GM23248 (cell line): ENCODE measurements around the gene NUDCD2. TPM values are rescaled to one million over a fixed set of nuclear protein-coding genes. Genes with fewer than 3 reads are reported as not detected.

ENCODE experiments used
- DNase-seq: peaks from one replicate; pipeline ENCODE4 v3.0.0-alpha.2; 2015
- H2AFZ ChIP-seq: fragments of 200-600 bp; sonication (generic); 2 replicates; pipeline ENCODE4 v1.6.1; 2016; ENCODE audit warnings: antibody characterized with exemption
- H3F3A ChIP-seq: fragments of 200-600 bp; sonication (generic); 2 replicates; pipeline ENCODE4 v1.6.1; 2016; ENCODE audit warnings: mild to moderate bottlenecking, antibody characterized with exemption, mixed run types; ENCODE audit not compliant: insufficient read depth
- H3K27ac ChIP-seq: fragments of 200-600 bp; sonication (generic); 2 replicates; pipeline ENCODE4 v1.5.1; 2016; ENCODE audit warnings: mild to moderate bottlenecking
- H3K27me3 ChIP-seq: fragments of 200-600 bp; sonication (generic); replicated peaks from 2 replicates; pipeline ENCODE4 v1.6.1; 2016; ENCODE audit warnings: mild to moderate bottlenecking; ENCODE audit not compliant: insufficient read depth
- H3K36me3 ChIP-seq: fragments of 200-600 bp; sonication (generic); 2 replicates; pipeline ENCODE4 v1.6.1; 2016; ENCODE audit warnings: low read depth, mild to moderate bottlenecking
- H3K4me1 ChIP-seq: fragments of 200-600 bp; sonication (generic); 2 replicates; pipeline ENCODE4 v1.6.1; 2016; ENCODE audit warnings: mild to moderate bottlenecking; ENCODE audit not compliant: insufficient read depth
- H3K4me2 ChIP-seq: fragments of 200-600 bp; sonication (generic); one replicate; pipeline ENCODE4 v1.6.1; 2016; ENCODE audit warnings: mild to moderate bottlenecking; ENCODE audit not compliant: unreplicated experiment
- H3K4me3 ChIP-seq: fragments of 200-600 bp; sonication (generic); 2 replicates; pipeline ENCODE4 v1.5.1; 2016; ENCODE audit warnings: mild to moderate bottlenecking
- H3K79me2 ChIP-seq: fragments of 200-600 bp; sonication (generic); 2 replicates; pipeline ENCODE4 v1.6.1; 2016; ENCODE audit warnings: mild to moderate bottlenecking; ENCODE audit not compliant: insufficient read depth
- H3K9ac ChIP-seq: fragments of 200-600 bp; sonication (generic); 2 replicates; pipeline ENCODE4 v1.6.1; 2016; ENCODE audit warnings: mild to moderate bottlenecking
- H3K9me2 ChIP-seq: fragments of 200-600 bp; sonication (generic); 2 replicates; pipeline ENCODE4 v1.6.1; 2016; ENCODE audit warnings: mixed run types, mild to moderate bottlenecking, moderate library complexity; ENCODE audit not compliant: insufficient read depth
- H3K9me3 ChIP-seq: fragments of 200-600 bp; sonication (generic); one replicate; pipeline ENCODE4 v1.6.1; 2017; ENCODE audit warnings: low read depth
- H4K20me1 ChIP-seq: fragments of 200-600 bp; sonication (generic); 2 replicates; pipeline ENCODE4 v1.6.0; 2016; ENCODE audit not compliant: insufficient read depth
- EZH2 ChIP-seq: fragments of 200-600 bp; sonication (generic); IDR thresholded peaks from 2 replicates; pipeline ENCODE4 v1.6.1; 2018; ENCODE audit warnings: antibody characterized with exemption, mild to moderate bottlenecking; ENCODE audit not compliant: insufficient read depth, poor library complexity, severe bottlenecking
- EZH2phosphoT487 ChIP-seq: fragments of 200-600 bp; sonication (generic); IDR thresholded peaks from 2 replicates; pipeline ENCODE4 v1.6.1; 2018; ENCODE audit warnings: antibody characterized with exemption, moderate library complexity, mild to moderate bottlenecking, low read depth; ENCODE audit not compliant: insufficient read depth
- WGBS, 2 experiments: methylation state at CpG; one replicate each; pipeline ENCODE4 v1.1.6; 2015 to 2017; ENCODE audit warnings: low lambda C conversion rate in 2 of 2, low coverage in 1 of 2; ENCODE audit errors: missing lambda C conversion rate in 2 of 2; 5-methylcytosine and 5-hydroxymethylcytosine counted together
- in situ Hi-C: fragments of 300-500 bp; cut with MboI; formaldehyde crosslinking; loops from 2 replicates; pipeline ENCODE4 v1.15.0; 2020
- polyA plus RNA-seq: library from polyadenylated mRNA; unstranded; fragments of >200 nt; fragmentation: Nextera tagmentation; extraction: Ambion mirVana; gene quantifications from 2 replicates; pipeline ENCODE4 v1.2.1, GENCODE V29; 2016
- total RNA-seq: library from RNA; depleted of rRNA; stranded (reverse); fragments of >200 nt; shearing (Covaris generic); gene quantifications from 2 replicates; pipeline ENCODE4 v1.2.3, GENCODE V29; 2014

Gene NUDCD2
- total and polyA plus RNA-seq, 2 experiments from 2014 or later, result 2.7 to 57.8 TPM

DNA sequence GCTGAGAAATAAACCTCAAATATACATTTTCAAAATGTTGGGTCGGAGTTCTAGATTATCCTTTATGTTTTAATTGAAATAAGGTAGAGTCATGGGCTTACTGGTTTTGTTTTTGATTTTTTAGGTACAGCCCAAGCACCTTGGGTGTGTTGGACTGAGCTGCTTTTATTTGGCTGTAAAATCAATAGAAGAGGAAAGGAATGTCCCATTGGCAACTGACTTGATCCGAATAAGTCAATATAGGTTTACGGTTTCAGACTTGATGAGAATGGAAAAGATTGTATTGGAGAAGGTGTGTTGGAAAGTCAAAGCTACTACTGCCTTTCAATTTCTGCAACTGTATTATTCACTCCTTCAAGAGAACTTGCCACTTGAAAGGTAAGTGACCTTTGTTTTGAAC is 18.9 kb downstream of the NUDCD2 start:
- no peak overlapping the region for H2AFZ ChIP-seq
- no peaks in the 10 kb centered on the region for H3K27me3 ChIP-seq
- peaks cover 6% of the 10 kb centered on the region; the same call in 1 of the 2 replicates for H4K20me1 ChIP-seq
- H3K9me2 ChIP-seq, result no peaks in the 10 kb centered on the region
- WGBS, 2 experiments, result 97 to 99% methylated on average over 3 of the region's 3 CpGs
- in situ Hi-C loops, result no loop called here
- TF ChIP-seq EZH2phosphoT487 (no peak), EZH2 (no peak)
- no peaks in the 10 kb centered on the region for H3K9me3 ChIP-seq
- H3K79me2 ChIP-seq, result peaks cover 62% of the 10 kb centered on the region
- no peak overlapping the region for H3K4me3 ChIP-seq
- peaks cover 29% of the 10 kb centered on the region for H3K4me1 ChIP-seq
- H3K4me2 ChIP-seq, result no peak overlapping the region
- peaks cover 4% of the 10 kb centered on the region; the same call in 1 of the 2 replicates for H3F3A ChIP-seq
- H3K27ac ChIP-seq, result no peak overlapping the region
- DNase-seq, result no peak
- peaks cover 64% of the 10 kb centered on the region for H3K36me3 ChIP-seq
- no peak overlapping the region for H3K9ac ChIP-seq

DNA sequence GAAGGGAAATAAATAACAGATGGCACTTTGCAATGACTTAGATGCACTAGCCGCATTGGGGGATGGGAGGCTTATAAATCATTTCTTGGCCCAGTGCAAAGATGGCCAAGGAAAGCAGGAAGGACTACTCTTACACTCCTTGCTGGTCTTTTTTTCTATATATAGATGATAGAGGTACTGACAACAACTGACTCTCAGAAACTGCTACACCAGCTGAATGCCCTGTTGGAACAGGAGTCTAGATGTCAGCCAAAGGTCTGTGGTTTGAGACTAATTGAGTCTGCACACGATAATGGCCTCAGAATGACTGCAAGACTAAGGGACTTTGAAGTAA is 20.8 kb downstream of the NUDCD2 start:
- TF ChIP-seq EZH2phosphoT487, result no peak
- no peak for TF ChIP-seq EZH2
- H3K9me2 ChIP-seq, result no peaks in the 10 kb centered on the region
- peaks cover 4% of the 10 kb centered on the region; the same call in 1 of the 2 replicates for H3F3A ChIP-seq
- peaks cover 45% of the 10 kb centered on the region for H3K36me3 ChIP-seq
- H3K9me3 ChIP-seq, result no peaks in the 10 kb centered on the region
- no peak overlapping the region for H3K27ac ChIP-seq
- WGBS, 2 experiments, result 21 to 29% methylated on average over 2 of the region's 2 CpGs
- H2AFZ ChIP-seq, result no peak overlapping the region
- peaks cover 29% of the 10 kb centered on the region for H3K4me1 ChIP-seq
- H3K4me2 ChIP-seq, result peak overlapping the region; percentile 93
- H3K79me2 ChIP-seq, result peaks cover 58% of the 10 kb centered on the region
- in situ Hi-C loops, result no loop called here
- peaks cover 6% of the 10 kb centered on the region; the same call in 1 of the 2 replicates for H4K20me1 ChIP-seq
- DNase-seq, result peak; percentile 52
- 0 out of 2 replicates have a peak overlapping the region, but pooled peaks have one; percentile 10 for H3K9ac ChIP-seq
- peak overlapping the region; percentile 98 for H3K4me3 ChIP-seq
- no peaks in the 10 kb centered on the region for H3K27me3 ChIP-seq

DNA sequence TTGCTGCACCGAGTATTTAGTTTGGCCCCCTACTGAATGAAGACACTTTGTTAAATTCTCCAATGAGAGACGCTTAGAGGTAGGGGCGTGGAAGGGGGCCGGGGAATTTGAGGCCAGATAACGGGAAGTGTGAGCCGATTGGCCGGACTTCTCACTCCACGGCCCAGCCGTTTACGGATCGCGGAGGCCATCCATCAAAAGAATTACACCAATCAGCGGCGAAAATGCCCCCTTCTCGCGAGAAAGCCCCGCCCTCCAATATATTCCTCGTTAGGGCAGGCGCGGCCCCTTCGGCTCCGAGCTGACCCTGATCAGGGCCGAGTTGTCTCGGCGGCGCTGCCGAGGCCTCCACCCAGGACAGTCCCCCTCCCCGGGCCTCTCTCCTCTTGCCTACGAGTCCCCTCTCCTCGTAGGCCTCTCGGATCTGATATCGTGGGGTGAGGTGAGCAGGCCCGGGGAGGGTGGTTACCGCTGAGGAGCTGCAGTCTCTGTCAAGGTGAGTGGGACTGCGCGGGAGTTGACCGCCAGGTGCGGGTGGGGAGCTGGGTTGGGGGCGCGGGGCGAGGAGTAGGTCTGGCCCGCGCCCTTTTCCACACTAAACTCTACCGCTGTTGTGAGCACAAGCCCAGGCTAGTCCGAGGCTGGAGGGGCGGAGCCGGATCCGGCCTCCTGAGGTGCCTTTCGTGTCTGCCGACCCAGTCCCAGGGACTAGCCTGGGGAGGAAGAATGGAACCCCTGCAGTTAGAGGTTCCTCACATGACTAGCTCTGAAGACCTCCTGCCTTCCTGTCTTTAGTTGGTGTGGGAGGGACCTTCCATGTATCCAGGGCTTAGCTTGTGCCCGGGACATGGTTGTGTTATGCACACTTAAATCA is 22.4 kb downstream of the NUDCD2 start, which contains the start of gene CCNG1:
TSS of gene CCNG1 (plus strand) at position 287 of the 874 bp plus-strand sequence. CDS start 1,662 bp downstream, outside the sequence.
- H2AFZ ChIP-seq, result peak within 1 kb of the TSS; percentile 91
- no peaks in the 10 kb centered on the region for H3K27me3 ChIP-seq
- peak within 1 kb of the TSS; percentile 78 for H3K27ac ChIP-seq
- no peaks in the 10 kb centered on the region for H3K9me3 ChIP-seq
- H3K4me2 ChIP-seq, result peak within 1 kb of the TSS; percentile 93
- peaks cover 29% of the 10 kb centered on the region for H3K4me1 ChIP-seq
- H3K79me2 ChIP-seq, result peaks cover 52% of the 10 kb centered on the region
- peaks cover 33% of the 10 kb centered on the region for H3K36me3 ChIP-seq
- 1 to 3% methylated on average over 45 to 51 of the region's 51 CpGs for WGBS, 2 experiments
- DNase-seq, result peak; percentile 98
- peak within 1 kb of the TSS; percentile 98 for H3K4me3 ChIP-seq
- H3K9ac ChIP-seq, result peak within 1 kb of the TSS; percentile 98
- in situ Hi-C loops, result no loop called here
- H3F3A ChIP-seq, result no peaks in the 10 kb centered on the region
- peaks cover 6% of the 10 kb centered on the region; the same call in 1 of the 2 replicates for H4K20me1 ChIP-seq
- H3K9me2 ChIP-seq, result no peaks in the 10 kb centered on the region
- TF ChIP-seq EZH2phosphoT487 (no peak), EZH2 (no peak)

DNA sequence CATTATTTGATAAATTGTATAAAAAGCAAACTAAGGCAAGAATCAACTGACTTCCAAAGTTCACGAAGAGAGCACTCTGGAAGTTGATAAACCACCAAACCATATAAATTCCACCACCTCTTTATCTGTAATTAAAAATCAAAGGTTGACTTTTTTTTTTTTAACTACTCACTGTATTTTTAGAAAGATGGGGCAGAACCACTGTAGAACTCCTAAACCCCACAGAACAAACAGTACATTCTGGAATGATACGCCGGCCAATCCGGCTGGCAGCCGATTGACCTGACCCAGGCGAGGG is 22.9 kb downstream of the NUDCD2 start:
- Histone ChIP-seq H3K27ac (no peak overlapping the region), H3K9me3 (no peaks in the 10 kb centered on the region), H3K4me2 (peak overlapping the region; percentile 93), H3K4me1 (peaks cover 29% of the 10 kb centered on the region), H3K27me3 (no peaks in the 10 kb centered on the region), H3K4me3 (peak overlapping the region; percentile 98), H2AFZ (peak overlapping the region; percentile 91), H3K36me3 (peaks cover 28% of the 10 kb centered on the region), H3K9ac (peak overlapping the region; percentile 98), H3F3A (no peaks in the 10 kb centered on the region), H3K9me2 (no peaks in the 10 kb centered on the region), H3K79me2 (peaks cover 46% of the 10 kb centered on the region), H4K20me1 (peaks cover 5% of the 10 kb centered on the region; the same call in 1 of the 2 replicates)
- in situ Hi-C loops, result no loop called here
- TF ChIP-seq EZH2 (no peak), EZH2phosphoT487 (no peak)
- no peak for DNase-seq
- WGBS, 2 experiments, result 2 to 3% methylated on average over 6 of the region's 6 CpGs
